ENCODE measurements around the gene CCDC61.

Gene CCDC61

DNA sequence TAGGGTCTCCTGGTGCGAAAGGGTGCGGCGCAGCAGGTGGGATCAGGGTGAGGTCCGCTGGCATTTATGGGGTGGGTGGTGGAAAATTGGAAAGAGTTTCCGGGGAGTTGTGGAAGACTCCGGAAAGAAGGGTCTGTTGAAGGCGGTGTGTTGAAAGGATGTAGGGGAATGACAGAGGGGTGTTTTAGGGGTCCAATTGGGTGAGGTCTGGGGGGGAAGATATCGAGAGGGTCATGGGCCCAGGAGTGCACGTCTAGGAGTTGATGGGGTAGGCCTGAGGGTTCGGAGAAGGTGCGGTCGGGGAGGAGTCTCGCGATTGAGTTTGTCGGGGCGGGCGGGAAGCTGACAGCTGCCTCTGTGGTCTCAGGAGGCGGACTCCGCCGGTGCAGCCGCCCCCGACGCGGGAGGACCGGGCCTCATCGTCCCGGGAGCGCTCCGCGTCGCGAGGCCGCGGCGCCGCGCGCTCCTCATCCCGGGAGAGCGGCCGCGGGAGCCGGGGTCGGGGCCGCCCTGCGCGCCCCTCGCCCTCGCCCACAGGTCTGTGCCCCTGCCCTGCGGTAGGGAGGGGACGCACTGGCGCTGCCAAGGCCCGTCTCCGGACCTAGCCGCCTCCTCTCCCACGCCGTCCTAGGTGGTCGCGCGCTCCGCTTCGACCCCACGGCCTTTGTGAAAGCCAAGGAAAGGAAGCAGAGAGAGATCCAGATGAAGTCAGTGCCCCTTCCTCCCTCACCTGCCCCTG lies 20.6 kb downstream of the CCDC61 start:
- DNase-seq (ENCODE audit: low read depth in 2 of 2) = peak in 1 of 2 donors; percentile 11

GRCh38 chr19:46016426-46017094 lies 21.3 kb downstream of the CCDC61 start:
- peak; percentile 72 to 77 for DNase-seq (ENCODE audit: low read depth in 2 of 2)

- DNase-seq (ENCODE audit: low read depth in 2 of 2) = no peak
Observed at GRCh38 chr19:46017095-46017429, 21.8 kb downstream of the CCDC61 start.

GRCh38 chr19:46017874-46018675 lies 22.8 kb downstream of the CCDC61 start:
- DNase-seq (ENCODE audit: low read depth in 2 of 2) = no peak

DNA sequence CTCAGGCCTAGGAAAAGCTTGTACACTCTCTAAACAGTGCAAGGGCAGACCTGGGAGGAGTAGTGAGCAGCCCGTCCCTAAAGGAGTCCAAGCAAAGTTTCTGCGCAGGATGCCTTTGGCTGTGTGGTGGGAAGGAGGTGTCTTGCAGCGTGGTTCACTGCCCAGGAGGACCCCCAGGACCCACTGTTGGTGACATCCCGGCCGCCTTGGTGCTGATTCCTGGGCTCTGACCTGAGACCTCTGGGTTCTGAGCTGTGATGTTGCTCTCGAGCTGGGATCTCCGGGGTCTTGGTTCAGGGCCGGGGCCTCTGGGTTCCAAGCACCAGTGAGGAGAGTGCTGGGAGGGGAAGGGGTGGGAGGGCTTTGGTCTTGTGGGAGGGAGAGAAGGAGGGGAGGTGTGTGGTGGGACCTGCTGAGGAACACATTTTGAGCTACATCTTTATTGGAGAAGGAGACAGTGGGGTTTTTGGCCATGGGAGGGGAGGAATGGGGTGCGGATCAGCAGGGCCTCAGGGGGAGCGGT lies 23.5 kb downstream of the CCDC61 start:
- no peak for DNase-seq (ENCODE audit: low read depth in 2 of 2)

DNA sequence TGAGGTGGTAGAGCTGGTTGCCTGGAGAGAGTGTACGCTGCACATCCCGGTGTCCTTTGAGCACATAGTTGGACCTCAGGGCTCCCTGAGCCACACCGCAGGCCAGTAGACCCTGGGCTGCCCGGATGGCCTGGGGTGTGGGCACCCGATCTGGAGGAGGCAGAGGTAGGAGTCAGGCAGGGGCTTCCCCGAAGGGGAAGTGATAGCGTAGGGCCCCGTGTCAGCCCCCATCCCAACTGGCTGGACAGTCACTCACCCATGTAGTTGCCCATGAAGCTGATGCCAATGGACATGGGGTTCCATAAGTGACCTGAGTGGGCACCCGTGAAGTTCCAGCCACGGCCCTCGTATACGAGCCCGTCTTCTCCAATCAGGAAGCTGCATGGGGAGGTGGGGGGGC lies 24.0 kb downstream of the CCDC61 start:
- DNase-seq (ENCODE audit: low read depth in 2 of 2) = no peak

- DNase-seq (ENCODE audit: low read depth in 2 of 2) = no peak
Observed at GRCh38 chr19:46020819-46021125, 25.5 kb downstream of the CCDC61 start.

DNA sequence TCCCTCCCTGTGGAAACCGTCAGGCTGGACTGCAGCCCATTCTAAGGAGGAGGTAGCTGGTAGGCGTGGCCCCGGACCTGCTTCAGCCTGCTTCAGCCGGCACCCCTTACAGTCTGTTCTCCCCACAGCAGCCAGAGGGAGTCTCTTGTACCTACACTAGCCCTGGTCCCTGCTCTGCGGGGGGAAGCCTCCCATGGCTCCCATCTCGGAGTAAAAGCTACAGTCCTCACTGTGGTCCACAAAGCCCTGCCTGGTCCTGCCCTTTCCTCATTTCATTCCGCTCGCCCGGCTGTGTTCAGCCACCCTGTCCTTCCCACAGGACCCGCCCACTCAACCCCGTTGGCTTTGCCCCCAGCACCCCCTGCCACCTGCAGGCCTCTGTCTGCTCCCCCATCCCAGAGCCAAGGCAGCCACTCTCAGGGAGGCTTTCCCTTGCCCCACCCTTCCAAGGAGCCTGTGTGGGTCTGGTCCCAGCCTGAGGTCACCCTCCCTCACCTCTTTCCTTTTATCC lies 26.3 kb downstream of the CCDC61 start:
- DNase-seq (ENCODE audit: low read depth in 2 of 2) = no peak

- no peak for DNase-seq (ENCODE audit: low read depth in 2 of 2)
Observed at GRCh38 chr19:46022061-46022430, 26.8 kb downstream of the CCDC61 start.

GRCh38 chr19:46022431-46023310 lies 27.4 kb downstream of the CCDC61 start, which contains the start of gene PGLYRP1:
Gene PGLYRP1 (minus strand): TSS chr19:46023053. CDS start chr19:46023021, 32 bp downstream.
- no peak for DNase-seq (ENCODE audit: low read depth in 2 of 2)

- no peak for DNase-seq (ENCODE audit: low read depth in 2 of 2)
Observed at GRCh38 chr19:46023311-46023779, 28.1 kb downstream of the CCDC61 start.

GRCh38 chr19:46025835-46026234 lies 30.6 kb downstream of the CCDC61 start:
- no peak for DNase-seq (ENCODE audit: low read depth in 2 of 2)

- no peak for DNase-seq (ENCODE audit: low read depth in 2 of 2)
Observed at GRCh38 chr19:46030812-46031550, 35.7 kb downstream of the CCDC61 start.

DNA sequence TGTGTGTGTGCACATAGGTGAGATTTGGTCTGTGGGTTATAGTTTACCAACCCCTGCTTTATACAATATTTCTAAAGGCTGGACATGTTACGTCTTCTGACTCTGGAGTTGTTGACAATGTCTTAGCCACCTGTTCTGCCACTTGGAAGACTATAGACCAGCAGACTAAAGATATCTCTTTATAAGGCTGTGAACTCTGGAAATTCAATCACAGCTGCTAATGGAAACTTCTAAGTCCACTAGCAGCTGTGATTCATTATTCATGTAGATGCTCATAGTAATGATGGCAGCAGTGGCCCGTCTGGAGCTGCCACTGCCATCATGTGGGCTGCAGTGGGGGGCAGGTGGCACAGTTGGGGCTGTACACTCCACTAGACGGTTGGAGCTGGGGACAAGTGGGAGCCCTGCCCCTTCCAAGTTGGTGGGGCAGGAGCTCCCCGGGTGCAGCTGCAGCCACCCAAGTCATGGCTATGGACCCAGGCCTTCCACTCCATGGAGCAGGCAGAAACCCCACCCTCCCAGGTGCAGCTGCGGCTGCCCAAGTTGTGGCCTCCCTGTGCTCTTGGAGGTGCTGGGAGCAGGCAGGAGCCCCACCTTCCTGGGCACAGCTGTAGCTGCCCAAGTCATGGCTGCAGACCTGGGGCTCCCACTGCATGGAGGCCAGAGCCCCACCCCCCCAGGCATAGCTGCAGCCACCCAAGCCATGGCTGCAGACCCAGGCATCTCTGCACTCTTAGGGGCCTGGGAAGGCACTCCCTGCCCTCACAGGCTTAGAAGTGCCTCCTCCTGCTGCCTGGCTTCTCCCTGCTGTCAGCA lies 36.7 kb downstream of the CCDC61 start:
- DNase-seq (ENCODE audit: low read depth in 2 of 2) = no peak

DNA sequence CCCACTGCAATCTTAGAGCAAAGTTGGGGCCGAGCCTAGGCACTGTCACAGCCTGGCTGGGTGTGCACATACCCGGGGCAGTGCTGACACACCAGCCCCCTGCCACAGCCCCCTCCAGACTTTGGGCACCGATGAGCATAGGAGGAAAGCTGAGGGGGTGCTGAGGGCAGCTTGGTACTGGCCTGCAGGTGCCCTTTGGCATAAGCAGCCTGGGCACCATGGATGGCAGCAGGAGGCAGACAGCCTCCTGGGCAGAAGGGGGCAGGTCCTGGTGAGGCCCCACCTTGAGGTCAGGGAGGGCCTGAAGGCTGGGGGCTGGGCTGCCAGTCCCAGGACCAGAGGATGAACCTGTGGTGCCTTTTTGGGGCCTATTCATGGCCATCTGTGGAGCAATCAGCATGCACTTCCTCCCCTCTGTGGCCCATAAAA lies 37.3 kb downstream of the CCDC61 start:
- DNase-seq (ENCODE audit: low read depth in 2 of 2) = no peak

DNA sequence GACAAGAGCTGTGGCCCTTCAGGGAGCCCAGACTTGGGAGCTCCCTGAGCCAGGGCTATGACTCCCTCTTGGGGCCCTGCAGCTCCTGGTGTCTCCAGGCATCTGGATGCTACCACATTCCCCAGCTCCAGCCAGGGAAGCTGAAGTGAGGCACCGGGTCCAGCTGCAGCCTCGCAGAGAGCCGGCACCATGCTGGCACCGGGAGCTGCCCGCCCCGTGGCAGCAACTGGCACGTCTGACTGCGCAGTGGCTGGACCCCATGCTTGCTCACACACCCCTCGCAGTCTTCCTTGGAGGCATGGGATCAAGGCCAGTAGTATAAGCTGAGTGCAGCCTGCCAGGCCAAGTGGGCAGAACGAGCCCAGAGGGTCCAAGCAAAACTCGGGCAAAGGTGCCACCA lies 38.1 kb downstream of the CCDC61 start:
- DNase-seq (ENCODE audit: low read depth in 2 of 2) = no peak

- no peak for DNase-seq (ENCODE audit: low read depth in 2 of 2)
Observed at GRCh38 chr19:46035546-46035945, 40.3 kb downstream of the CCDC61 start.

DNA sequence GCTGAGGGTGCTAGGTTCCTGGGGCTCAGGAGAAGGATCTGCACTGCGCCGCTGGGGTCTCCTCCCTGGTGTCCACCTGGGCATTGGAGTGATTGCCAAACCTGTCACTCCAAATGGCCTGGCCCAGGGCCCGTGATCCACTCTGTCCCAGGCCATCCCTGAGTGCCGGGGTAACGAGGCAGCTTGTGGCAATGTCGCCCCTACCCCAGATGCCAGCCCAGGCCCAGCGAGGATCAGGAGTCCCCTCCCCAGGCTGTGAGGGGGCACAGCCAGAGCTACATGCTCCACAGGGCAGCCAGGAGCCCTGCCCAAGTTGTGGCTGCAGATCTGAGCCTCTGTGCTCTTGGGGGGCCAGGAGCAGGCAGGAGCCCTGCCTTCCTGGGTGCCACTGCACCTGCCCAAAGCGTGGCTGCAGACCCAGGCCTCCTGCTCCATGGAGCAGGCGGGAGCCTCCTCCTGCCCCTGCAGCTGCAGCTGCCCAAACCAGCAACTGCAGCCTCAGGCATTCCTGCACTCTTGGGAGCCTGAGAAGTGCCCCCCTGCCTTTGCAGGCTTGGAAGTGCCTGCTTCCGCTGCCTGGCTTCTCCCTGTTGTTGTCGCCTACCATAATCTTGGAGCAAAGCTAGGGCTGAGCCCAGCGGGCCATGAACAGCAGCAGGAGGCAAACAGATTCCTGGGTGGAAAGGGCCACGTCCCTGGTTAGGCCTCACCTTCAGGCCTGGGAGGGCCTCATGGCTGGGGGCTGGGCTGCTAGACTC lies 40.9 kb downstream of the CCDC61 start:
- no peak for DNase-seq (ENCODE audit: low read depth in 2 of 2)

- DNase-seq (ENCODE audit: low read depth in 2 of 2) = no peak
Observed at GRCh38 chr19:46036744-46037128, 41.5 kb downstream of the CCDC61 start.
